Measurements from ENCODE around the gene UAP1L1. TPM values are rescaled to one million over a fixed set of nuclear protein-coding genes. Genes with fewer than 3 reads are reported as not detected.
A peak's percentile ranks its signal among the peaks of the same experiment; 100 is the strongest.

Gene UAP1L1
- polyA plus RNA-seq, 1 donor (not counting 4 experiments of a cell fraction or from before 2014, with no cell fraction given): 2.7 TPM

DNA sequence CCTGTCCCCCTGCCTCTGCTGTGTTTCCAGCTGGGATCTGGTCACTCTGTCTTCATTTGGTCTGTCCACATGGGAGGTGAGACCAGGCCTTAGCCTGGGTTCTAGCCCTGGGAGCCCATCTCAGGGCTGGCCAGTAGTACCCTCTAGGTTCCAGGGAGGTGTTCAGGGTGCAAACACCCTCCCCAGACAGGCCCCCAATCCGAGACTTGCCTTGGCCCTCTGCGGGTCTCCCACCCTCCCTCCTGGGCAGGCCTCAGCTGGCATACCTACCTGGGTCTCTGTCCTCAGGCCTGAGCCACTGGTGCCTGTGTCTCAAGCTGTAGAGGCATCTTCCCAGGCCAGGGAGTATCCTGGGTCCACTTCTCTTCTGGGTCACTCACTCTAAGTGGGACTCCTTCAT lies 6.0 kb upstream of the UAP1L1 start:
- Histone ChIP-seq H3K4me2 (ENCODE audit: control insufficient read depth, extremely low read depth, insufficient read depth, low read depth, low read length) (peak overlapping the region; percentile 70), H3K36me3 (ENCODE audit: control insufficient read depth in 2 of 2, extremely low read depth in 1 of 2, insufficient read depth in 2 of 2, low read length in 2 of 2) (no peaks in the 10 kb centered on the region), H3K4me3 (ENCODE audit: control insufficient read depth in 2 of 3, extremely low read depth in 1 of 3, insufficient read depth in 2 of 3, low read depth in 1 of 3, low read length in 3 of 3) (peak overlapping the region in 1 of 3 experiments; percentile 61), H4K20me1 (ENCODE audit: control insufficient read depth, extremely low read depth, insufficient read depth, low read length) (no peaks in the 10 kb centered on the region), H3K27ac (ENCODE audit: control insufficient read depth, insufficient read depth, low read length) (no peak overlapping the region), H3K9ac (ENCODE audit: control insufficient read depth, extremely low read depth, insufficient read depth, low read length) (no peak overlapping the region), H3K4me1 (ENCODE audit: control insufficient read depth, extremely low read depth, insufficient read depth, low read length) (peaks cover 13% of the 10 kb centered on the region), H3K9me3 (ENCODE audit: control insufficient read depth, low read depth, low read length) (no peaks in the 10 kb centered on the region), H2AFZ (ENCODE audit: control insufficient read depth, low read length) (no peak overlapping the region), H3K27me3 (ENCODE audit: control insufficient read depth, extremely low read depth, insufficient read depth, low read length) (no peaks in the 10 kb centered on the region), H3K79me2 (ENCODE audit: control insufficient read depth, insufficient read depth, low read length) (no peaks in the 10 kb centered on the region), H3K9me1 (ENCODE audit: control insufficient read depth, extremely low read depth, insufficient read depth, low read length) (no peaks in the 10 kb centered on the region)
- TF ChIP-seq, protein P1, sequence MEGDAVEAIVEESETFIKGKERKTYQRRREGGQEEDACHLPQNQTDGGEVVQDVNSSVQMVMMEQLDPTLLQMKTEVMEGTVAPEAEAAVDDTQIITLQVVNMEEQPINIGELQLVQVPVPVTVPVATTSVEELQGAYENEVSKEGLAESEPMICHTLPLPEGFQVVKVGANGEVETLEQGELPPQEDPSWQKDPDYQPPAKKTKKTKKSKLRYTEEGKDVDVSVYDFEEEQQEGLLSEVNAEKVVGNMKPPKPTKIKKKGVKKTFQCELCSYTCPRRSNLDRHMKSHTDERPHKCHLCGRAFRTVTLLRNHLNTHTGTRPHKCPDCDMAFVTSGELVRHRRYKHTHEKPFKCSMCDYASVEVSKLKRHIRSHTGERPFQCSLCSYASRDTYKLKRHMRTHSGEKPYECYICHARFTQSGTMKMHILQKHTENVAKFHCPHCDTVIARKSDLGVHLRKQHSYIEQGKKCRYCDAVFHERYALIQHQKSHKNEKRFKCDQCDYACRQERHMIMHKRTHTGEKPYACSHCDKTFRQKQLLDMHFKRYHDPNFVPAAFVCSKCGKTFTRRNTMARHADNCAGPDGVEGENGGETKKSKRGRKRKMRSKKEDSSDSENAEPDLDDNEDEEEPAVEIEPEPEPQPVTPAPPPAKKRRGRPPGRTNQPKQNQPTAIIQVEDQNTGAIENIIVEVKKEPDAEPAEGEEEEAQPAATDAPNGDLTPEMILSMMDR (optimal IDR thresholded peaks at IDR 0.05 in 1 of 3, IDR thresholded peaks at IDR 0.05 in 1 of 3, conservative IDR thresholded peaks at IDR 0.05 in 1 of 3; ENCODE audit: extremely low read depth in 1 of 3, insufficient read depth in 2 of 3, low read length in 3 of 3): no peak
- TF ChIP-seq EZH2 (IDR thresholded peaks at IDR 0.05; ENCODE audit: low read length): no peak
- dilution Hi-C loops (cut with MboI; ENCODE audit: extremely low pct_ligation_motif_present, low sequenced_read_pairs): no loop called here
- FAIRE-seq: no peak
- no peak for DNase-seq (ENCODE audit: low read depth, low spot score)

DNA sequence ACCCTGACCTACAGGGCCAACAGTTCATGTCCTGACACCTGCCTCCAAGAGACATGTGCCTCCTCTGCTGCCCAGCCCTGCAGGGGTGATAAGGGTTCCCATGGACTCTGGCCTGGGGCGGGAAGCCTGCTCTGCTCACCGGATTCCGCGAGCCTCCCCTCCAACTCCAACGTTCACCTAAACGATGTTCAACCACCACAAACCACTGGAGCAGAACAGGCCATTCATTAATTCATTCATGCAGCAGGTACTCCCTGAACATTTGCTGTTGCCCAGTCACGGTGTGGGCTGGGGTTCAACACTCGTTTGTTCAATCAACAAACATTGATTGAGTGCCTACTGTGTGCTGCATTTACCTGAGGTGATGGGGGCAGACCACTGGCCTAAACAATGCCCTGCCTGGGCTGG lies 3.3 kb upstream of the UAP1L1 start:
- DNase-seq (ENCODE audit: low read depth, low spot score): no peak
- Histone ChIP-seq H3K9me1 (ENCODE audit: control insufficient read depth, extremely low read depth, insufficient read depth, low read length) (no peaks in the 10 kb centered on the region), H3K79me2 (ENCODE audit: control insufficient read depth, insufficient read depth, low read length) (no peaks in the 10 kb centered on the region), H3K27me3 (ENCODE audit: control insufficient read depth, extremely low read depth, insufficient read depth, low read length) (no peaks in the 10 kb centered on the region), H3K4me2 (ENCODE audit: control insufficient read depth, extremely low read depth, insufficient read depth, low read depth, low read length) (no peak overlapping the region), H3K4me1 (ENCODE audit: control insufficient read depth, extremely low read depth, insufficient read depth, low read length) (peaks cover 14% of the 10 kb centered on the region), H3K36me3 (ENCODE audit: control insufficient read depth in 2 of 2, extremely low read depth in 1 of 2, insufficient read depth in 2 of 2, low read length in 2 of 2) (no peaks in the 10 kb centered on the region), H3K4me3 (ENCODE audit: control insufficient read depth in 2 of 3, extremely low read depth in 1 of 3, insufficient read depth in 2 of 3, low read depth in 1 of 3, low read length in 3 of 3) (no peak overlapping the region), H2AFZ (ENCODE audit: control insufficient read depth, low read length) (no peak overlapping the region), H4K20me1 (ENCODE audit: control insufficient read depth, extremely low read depth, insufficient read depth, low read length) (no peaks in the 10 kb centered on the region), H3K9me3 (ENCODE audit: control insufficient read depth, low read depth, low read length) (no peaks in the 10 kb centered on the region), H3K27ac (ENCODE audit: control insufficient read depth, insufficient read depth, low read length) (no peak overlapping the region), H3K9ac (ENCODE audit: control insufficient read depth, extremely low read depth, insufficient read depth, low read length) (no peak overlapping the region)
- no peak for FAIRE-seq
- no peak for TF ChIP-seq EZH2 (IDR thresholded peaks at IDR 0.05; ENCODE audit: low read length)
- TF ChIP-seq, protein P1 (optimal IDR thresholded peaks at IDR 0.05 in 1 of 3, IDR thresholded peaks at IDR 0.05 in 1 of 3, conservative IDR thresholded peaks at IDR 0.05 in 1 of 3; ENCODE audit: extremely low read depth in 1 of 3, insufficient read depth in 2 of 3, low read length in 3 of 3): no peak
- dilution Hi-C loops (cut with MboI; ENCODE audit: extremely low pct_ligation_motif_present, low sequenced_read_pairs): no loop called here

Data from keratinocyte (primary cell).